ENCODE results near the gene RBM15. TPM values are rescaled to one million over a fixed set of nuclear protein-coding genes. Genes with fewer than 3 reads are reported as not detected.
A peak's percentile ranks its signal among the peaks of the same experiment; 100 is the strongest.

RBM15 gene
- total RNA-seq, 1 experiment from 2014 or later = 44.0 TPM

DNA sequence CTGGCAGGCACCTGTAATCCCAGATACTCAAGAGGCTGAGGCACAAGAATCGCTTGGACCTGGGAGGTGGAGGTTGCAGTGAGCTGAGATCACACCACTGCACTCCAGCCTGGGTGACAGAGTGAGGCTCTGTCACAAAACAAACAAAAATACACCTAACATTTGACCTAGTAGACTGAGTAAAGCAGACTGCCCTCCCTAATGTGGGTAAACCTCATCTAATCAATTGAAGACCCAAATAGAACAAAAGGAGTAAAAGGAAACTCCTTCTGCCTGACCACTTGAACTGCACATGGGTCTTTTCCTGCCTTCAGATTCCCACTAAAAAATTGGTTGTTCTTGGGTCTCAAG lies 19.0 kb upstream of the RBM15 start:
- H3K27ac ChIP-seq (ENCODE audit: low read depth, low read length) = no peak overlapping the region
- peak overlapping the region; percentile 37; the same call in 1 of the 2 replicates for H3K4me2 ChIP-seq (ENCODE audit: low read length)
- H3K9me2 ChIP-seq (ENCODE audit: insufficient read depth) = no peaks in the 10 kb centered on the region
- ATAC-seq (peak; percentile 30; the same call in 1 of the 2 replicates), DNase-seq (ENCODE audit: low read depth, low spot score) (no peak)
- H3K4me3 ChIP-seq (replicated peaks in 1 of 2; ENCODE audit: low read depth in 1 of 2, low read length in 2 of 2) = no peak overlapping the region
- TF ChIP-seq, protein P1, sequence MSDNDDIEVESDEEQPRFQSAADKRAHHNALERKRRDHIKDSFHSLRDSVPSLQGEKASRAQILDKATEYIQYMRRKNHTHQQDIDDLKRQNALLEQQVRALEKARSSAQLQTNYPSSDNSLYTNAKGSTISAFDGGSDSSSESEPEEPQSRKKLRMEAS (IDR thresholded peaks at IDR 0.05) = no peak
- TF ChIP-seq TCF7L2 (IDR thresholded peaks at IDR 0.05; ENCODE audit: borderline replicate concordance, extremely low read depth, insufficient read depth, insufficient read length) = no peak
- TF ChIP-seq ELF1 (IDR thresholded peaks at IDR 0.05; ENCODE audit: borderline replicate concordance, low read depth) = no peak
- TF ChIP-seq, protein P2, sequence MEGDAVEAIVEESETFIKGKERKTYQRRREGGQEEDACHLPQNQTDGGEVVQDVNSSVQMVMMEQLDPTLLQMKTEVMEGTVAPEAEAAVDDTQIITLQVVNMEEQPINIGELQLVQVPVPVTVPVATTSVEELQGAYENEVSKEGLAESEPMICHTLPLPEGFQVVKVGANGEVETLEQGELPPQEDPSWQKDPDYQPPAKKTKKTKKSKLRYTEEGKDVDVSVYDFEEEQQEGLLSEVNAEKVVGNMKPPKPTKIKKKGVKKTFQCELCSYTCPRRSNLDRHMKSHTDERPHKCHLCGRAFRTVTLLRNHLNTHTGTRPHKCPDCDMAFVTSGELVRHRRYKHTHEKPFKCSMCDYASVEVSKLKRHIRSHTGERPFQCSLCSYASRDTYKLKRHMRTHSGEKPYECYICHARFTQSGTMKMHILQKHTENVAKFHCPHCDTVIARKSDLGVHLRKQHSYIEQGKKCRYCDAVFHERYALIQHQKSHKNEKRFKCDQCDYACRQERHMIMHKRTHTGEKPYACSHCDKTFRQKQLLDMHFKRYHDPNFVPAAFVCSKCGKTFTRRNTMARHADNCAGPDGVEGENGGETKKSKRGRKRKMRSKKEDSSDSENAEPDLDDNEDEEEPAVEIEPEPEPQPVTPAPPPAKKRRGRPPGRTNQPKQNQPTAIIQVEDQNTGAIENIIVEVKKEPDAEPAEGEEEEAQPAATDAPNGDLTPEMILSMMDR (IDR thresholded peaks at IDR 0.05 in 2 of 3, conservative IDR thresholded peaks at IDR 0.05 in 1 of 3; ENCODE audit: borderline replicate concordance in 1 of 3, insufficient read depth in 1 of 3, low read depth in 2 of 3, low read length in 2 of 3) = no peak
- no peak for TF ChIP-seq CEBPB (IDR thresholded peaks at IDR 0.05; ENCODE audit: low read depth)
- TF ChIP-seq POLR2A (IDR thresholded peaks at IDR 0.05; ENCODE audit: borderline replicate concordance, extremely low read depth, insufficient read depth, insufficient read length) = no peak
- no peak for TF ChIP-seq EZH2phosphoT487 (IDR thresholded peaks at IDR 0.05; ENCODE audit: borderline replicate concordance)
- H3K4me1 ChIP-seq (ENCODE audit: control insufficient read depth in 1 of 2, insufficient read depth in 2 of 2, low read length in 2 of 2) = peaks cover 7 to 11% of the 10 kb centered on the region in 2 experiments; a peak in 2 of 4 replicates
- ChIA-PET RAD21 (ENCODE audit: low non-redundant PET in 1 of 2, low total read pairs in 2 of 2, uncharacterized antibody in 2 of 2, unreplicated experiment in 2 of 2) (no interaction called here), POLR2A (interaction anchor here (1.1 kb wide), 1 partner anchor 19 kb away, joined by 3 read pairs; the partner anchor contains the start of gene RBM15), CTCF (interaction anchor here (1.0 to 4.5 kb wide), 4 partner anchors 16 to 117 kb away, joined by 3 to 36 read pairs (median 3); no protein-coding TSS in a partner anchor)
- H3K9me3 ChIP-seq (ENCODE audit: control insufficient read depth in 1 of 2, insufficient read depth in 1 of 2, low read depth in 1 of 2, low read length in 2 of 2) = no peaks in the 10 kb centered on the region
- H3K9ac ChIP-seq (ENCODE audit: low read length) = no peak overlapping the region
- intact Hi-C loops (cut with micrococcal nuclease) = no loop called here
- H3K27me3 ChIP-seq (ENCODE audit: insufficient read depth, low read length) = no peaks in the 10 kb centered on the region
- no TSS peak for BruUV-seq (replicated peaks)
- no peak overlapping the region for H2AFZ ChIP-seq (ENCODE audit: low read depth, low read length, poor library complexity, severe bottlenecking)
- H3K36me3 ChIP-seq (ENCODE audit: control insufficient read depth in 1 of 2, insufficient read depth in 2 of 2, low read length in 2 of 2) = no peaks in the 10 kb centered on the region
- no peaks in the 10 kb centered on the region for H3K79me2 ChIP-seq (ENCODE audit: insufficient read depth, low read length)
- no peaks in the 10 kb centered on the region for H4K20me1 ChIP-seq (ENCODE audit: insufficient read depth)

DNA sequence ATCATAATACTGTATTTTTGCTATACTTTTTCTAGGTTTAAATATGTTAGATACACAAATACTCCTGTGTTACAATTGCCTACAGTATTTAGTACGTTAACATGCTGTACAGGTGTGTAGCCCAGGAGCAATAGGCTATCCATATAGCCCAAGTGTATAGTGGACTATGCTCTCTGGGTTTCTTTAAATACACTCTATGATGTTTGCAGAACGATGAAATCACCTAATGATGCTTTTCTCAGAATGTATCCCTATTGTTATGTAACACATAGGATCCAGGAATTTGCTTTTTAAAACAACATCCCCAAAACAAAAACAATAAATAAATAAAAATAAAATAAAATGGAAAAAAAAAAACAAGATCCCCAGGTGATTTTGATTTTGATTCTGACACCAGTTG lies 18.1 kb upstream of the RBM15 start:
- RAD21 ChIA-PET (ENCODE audit: low non-redundant PET in 1 of 2, low total read pairs in 2 of 2, uncharacterized antibody in 2 of 2, unreplicated experiment in 2 of 2) = no interaction called here
- TF ChIP-seq, protein P1 (IDR thresholded peaks at IDR 0.05) = no peak
- TF ChIP-seq CBX3 (IDR thresholded peaks at IDR 0.05; ENCODE audit: low read depth) (no peak), EZH2phosphoT487 (IDR thresholded peaks at IDR 0.05; ENCODE audit: borderline replicate concordance) (no peak), CEBPB (IDR thresholded peaks at IDR 0.05; ENCODE audit: low read depth) (no peak), TCF7L2 (IDR thresholded peaks at IDR 0.05; ENCODE audit: borderline replicate concordance, extremely low read depth, insufficient read depth, insufficient read length) (no peak), SRF (IDR thresholded peaks at IDR 0.05; ENCODE audit: low read depth) (no peak), SP1 (IDR thresholded peaks at IDR 0.05; ENCODE audit: low read depth) (no peak), ELF1 (IDR thresholded peaks at IDR 0.05; ENCODE audit: borderline replicate concordance, low read depth) (no peak), ZFX (IDR thresholded peaks at IDR 0.05) (no peak), EZH2 (IDR thresholded peaks at IDR 0.05) (no peak), RAD21 (IDR thresholded peaks at IDR 0.05; ENCODE audit: low read depth) (no peak), JUND (IDR thresholded peaks at IDR 0.05) (no peak)
- TF ChIP-seq, protein P2 (IDR thresholded peaks at IDR 0.05 in 2 of 3, conservative IDR thresholded peaks at IDR 0.05 in 1 of 3; ENCODE audit: borderline replicate concordance in 1 of 3, insufficient read depth in 1 of 3, low read depth in 2 of 3, low read length in 2 of 3) = no peak
- TF ChIP-seq, protein P3, sequence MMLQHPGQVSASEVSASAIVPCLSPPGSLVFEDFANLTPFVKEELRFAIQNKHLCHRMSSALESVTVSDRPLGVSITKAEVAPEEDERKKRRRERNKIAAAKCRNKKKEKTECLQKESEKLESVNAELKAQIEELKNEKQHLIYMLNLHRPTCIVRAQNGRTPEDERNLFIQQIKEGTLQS (IDR thresholded peaks at IDR 0.05) = no peak

More for the DNA sequence above, 18.1 kb upstream of the RBM15 start:
- DNase-seq (ENCODE audit: low read depth, low spot score) (no peak), ATAC-seq (no peak)
- H3K27ac ChIP-seq (ENCODE audit: low read depth, low read length) = no peak overlapping the region
- H3K4me1 ChIP-seq (ENCODE audit: control insufficient read depth in 1 of 2, insufficient read depth in 2 of 2, low read length in 2 of 2) = peaks cover 7 to 11% of the 10 kb centered on the region in 2 experiments; a peak in 2 of 4 replicates
- no peak overlapping the region for H3K4me2 ChIP-seq (ENCODE audit: low read length)
- H4K20me1 ChIP-seq (ENCODE audit: insufficient read depth) = no peaks in the 10 kb centered on the region
- H3K9ac ChIP-seq (ENCODE audit: low read length) = no peak overlapping the region
- H3K36me3 ChIP-seq (ENCODE audit: control insufficient read depth in 1 of 2, insufficient read depth in 2 of 2, low read length in 2 of 2) = no peaks in the 10 kb centered on the region
- H3K9me3 ChIP-seq (ENCODE audit: control insufficient read depth in 1 of 2, insufficient read depth in 1 of 2, low read depth in 1 of 2, low read length in 2 of 2) = no peaks in the 10 kb centered on the region
- H3K4me3 ChIP-seq (replicated peaks in 1 of 2; ENCODE audit: low read depth in 1 of 2, low read length in 2 of 2) = no peak overlapping the region
- ChIA-PET CTCF (interaction anchor here (1.0 to 1.7 kb wide), 2 partner anchors 17 kb away, joined by 3 read pairs; no protein-coding TSS in a partner anchor), POLR2A (no interaction called here)
- intact Hi-C loops (cut with micrococcal nuclease) = no loop called here
- no TSS peak for BruUV-seq (replicated peaks)
- no peaks in the 10 kb centered on the region for H3K9me2 ChIP-seq (ENCODE audit: insufficient read depth)
- H3K79me2 ChIP-seq (ENCODE audit: insufficient read depth, low read length) = no peaks in the 10 kb centered on the region
- no peaks in the 10 kb centered on the region for H3K27me3 ChIP-seq (ENCODE audit: insufficient read depth, low read length)
- no peak overlapping the region for H2AFZ ChIP-seq (ENCODE audit: low read depth, low read length, poor library complexity, severe bottlenecking)
